ENCODE data around the gene FYB1. TPM values are rescaled to one million over a fixed set of nuclear protein-coding genes. Genes with fewer than 3 reads are reported as not detected.

FYB1 gene
- total RNA-seq, 1 donor = under 0.01 TPM

- Histone ChIP-seq H4K20me1 (ENCODE audit: insufficient read depth, low read length) (no peaks in the 10 kb centered on the region), H3K36me3 (ENCODE audit: insufficient read depth, low read length) (no peaks in the 10 kb centered on the region), H3K4me1 (ENCODE audit: insufficient read depth, low read length) (no peaks in the 10 kb centered on the region), H3K27ac (ENCODE audit: low read depth, low read length) (no peak overlapping the region), H2AFZ (ENCODE audit: low read length) (no peak overlapping the region), H3K4me2 (ENCODE audit: insufficient read depth, low read length) (no peak overlapping the region), H3K9me3 (ENCODE audit: low read depth, low read length) (no peaks in the 10 kb centered on the region), H3K79me2 (ENCODE audit: insufficient read depth, low read length) (no peaks in the 10 kb centered on the region), H3K4me3 (ENCODE audit: insufficient read depth, low read length) (no peak overlapping the region), H3K27me3 (ENCODE audit: insufficient read depth, low read length) (peaks cover 5% of the 10 kb centered on the region)
- TF ChIP-seq CTCF (IDR thresholded peaks at IDR 0.05; ENCODE audit: extremely low read depth, low read depth, low read length) = no peak
- no peak for DNase-seq (ENCODE audit: insufficient read length, low spot score, missing footprints)
These were observed 58.7 kb downstream of the FYB1 start for GRCh38 chr5:39160576-39161213.

GRCh38 chr5:39159811-39160490, 59.4 kb downstream of the FYB1 start:
- Histone ChIP-seq H3K9me3 (ENCODE audit: low read depth, low read length) (no peaks in the 10 kb centered on the region), H3K27ac (ENCODE audit: low read depth, low read length) (no peak overlapping the region), H3K79me2 (ENCODE audit: insufficient read depth, low read length) (no peaks in the 10 kb centered on the region), H3K36me3 (ENCODE audit: insufficient read depth, low read length) (no peaks in the 10 kb centered on the region), H4K20me1 (ENCODE audit: insufficient read depth, low read length) (no peaks in the 10 kb centered on the region), H3K4me2 (ENCODE audit: insufficient read depth, low read length) (no peak overlapping the region), H3K27me3 (ENCODE audit: insufficient read depth, low read length) (peaks cover 5% of the 10 kb centered on the region), H3K4me1 (ENCODE audit: insufficient read depth, low read length) (no peaks in the 10 kb centered on the region), H2AFZ (ENCODE audit: low read length) (no peak overlapping the region), H3K4me3 (ENCODE audit: insufficient read depth, low read length) (no peak overlapping the region)
- no peak for TF ChIP-seq CTCF (IDR thresholded peaks at IDR 0.05; ENCODE audit: extremely low read depth, low read depth, low read length)
- DNase-seq (ENCODE audit: insufficient read length, low spot score, missing footprints) = no peak

- Histone ChIP-seq H3K27ac (ENCODE audit: low read depth, low read length) (no peak overlapping the region), H3K36me3 (ENCODE audit: insufficient read depth, low read length) (no peaks in the 10 kb centered on the region)
- TF ChIP-seq CTCF (IDR thresholded peaks at IDR 0.05; ENCODE audit: extremely low read depth, low read depth, low read length) = no peak
These were observed 60.6 kb downstream of the FYB1 start for GRCh38 chr5:39158786-39159185.

GRCh38 chr5:39158127-39158593, 61.2 kb downstream of the FYB1 start:
- TF ChIP-seq CTCF (IDR thresholded peaks at IDR 0.05; ENCODE audit: extremely low read depth, low read depth, low read length) = no peak
- Histone ChIP-seq H3K36me3 (ENCODE audit: insufficient read depth, low read length) (no peaks in the 10 kb centered on the region), H4K20me1 (ENCODE audit: insufficient read depth, low read length) (no peaks in the 10 kb centered on the region), H2AFZ (ENCODE audit: low read length) (no peak overlapping the region), H3K27me3 (ENCODE audit: insufficient read depth, low read length) (peaks cover 5% of the 10 kb centered on the region), H3K79me2 (ENCODE audit: insufficient read depth, low read length) (no peaks in the 10 kb centered on the region), H3K9me3 (ENCODE audit: low read depth, low read length) (no peaks in the 10 kb centered on the region), H3K4me1 (ENCODE audit: insufficient read depth, low read length) (no peaks in the 10 kb centered on the region), H3K27ac (ENCODE audit: low read depth, low read length) (no peak overlapping the region), H3K4me3 (ENCODE audit: insufficient read depth, low read length) (no peak overlapping the region), H3K4me2 (ENCODE audit: insufficient read depth, low read length) (no peak overlapping the region)
- DNase-seq (ENCODE audit: insufficient read length, low spot score, missing footprints) = no peak

More at GRCh38 chr5:39158786-39159185, 60.6 kb downstream of the FYB1 start:
- Histone ChIP-seq H3K9me3 (ENCODE audit: low read depth, low read length) (no peaks in the 10 kb centered on the region), H2AFZ (ENCODE audit: low read length) (no peak overlapping the region), H3K27me3 (ENCODE audit: insufficient read depth, low read length) (peaks cover 5% of the 10 kb centered on the region), H3K4me2 (ENCODE audit: insufficient read depth, low read length) (no peak overlapping the region), H3K79me2 (ENCODE audit: insufficient read depth, low read length) (no peaks in the 10 kb centered on the region), H3K4me1 (ENCODE audit: insufficient read depth, low read length) (no peaks in the 10 kb centered on the region), H3K4me3 (ENCODE audit: insufficient read depth, low read length) (no peak overlapping the region), H4K20me1 (ENCODE audit: insufficient read depth, low read length) (no peaks in the 10 kb centered on the region)
- no peak for DNase-seq (ENCODE audit: insufficient read length, low spot score, missing footprints)
